PC-9 (cell line): ENCODE data around the gene DESI1. TPM values are rescaled to one million over a fixed set of nuclear protein-coding genes. Genes with fewer than 3 reads are reported as not detected.
"Not testable (repeated sequence)": the region's sequence is repeated elsewhere in the genome, so short reads cannot be mapped to it uniquely, and the experiment has no call there.

Experiments used
- BruUV-seq: library from RNA; stranded (reverse); fragments of 400-500 nt; replicated peaks from 2 replicates; lab custom pipeline; 2021; lab: Mats Ljungman, UMichigan
- CTCF ChIA-PET: fragments of 300-600 bp; sonication (Branson Sonifier 250); formaldehyde crosslinking; loops from one replicate; lab custom pipeline; 2022; ENCODE audit warnings: antibody characterized with exemption; lab: Charles Lee
- POLR2A ChIA-PET: fragments of 300-600 bp; sonication (Branson Sonifier 250); formaldehyde crosslinking; loops from one replicate; lab custom pipeline; 2022; ENCODE audit warnings: antibody characterized with exemption; ENCODE audit not compliant: unreplicated experiment; lab: Charles Lee
- DNase-seq, 2 experiments: peaks; one replicate each; pipeline versions ENCODE4 v3.0.0 to v3.0.0-alpha.2; 2015 to 2022; ENCODE audit warnings: mixed read lengths in 1 of 2
- H2AFZ ChIP-seq: fragments of 200-600 bp; sonication (generic); 2 replicates; pipeline ENCODE4 v1.8.1; 2017; ENCODE audit warnings: antibody characterized with exemption
- H3F3A ChIP-seq: fragments of 200-600 bp; sonication (generic); 2 replicates; pipeline ENCODE4 v1.8.1; 2017; ENCODE audit warnings: antibody characterized with exemption, mild to moderate bottlenecking, low read depth; ENCODE audit not compliant: insufficient read depth
- H3K27ac ChIP-seq: fragments of 200-600 bp; sonication (generic); 2 replicates; pipeline ENCODE4 v1.6.1; 2016; ENCODE audit warnings: mixed run types
- H3K27me3 ChIP-seq: fragments of 200-600 bp; sonication (generic); 2 replicates; pipeline ENCODE4 v1.6.1; 2016; ENCODE audit warnings: low read depth, mixed run types; ENCODE audit not compliant: insufficient read depth
- H3K36me3 ChIP-seq: fragments of 200-600 bp; sonication (generic); 2 replicates; pipeline ENCODE4 v1.6.1; 2016; ENCODE audit warnings: low read depth, mixed run types
- H3K4me1 ChIP-seq: fragments of 200-600 bp; sonication (generic); replicated peaks from 2 replicates; pipeline ENCODE4 v1.6.1; 2016; ENCODE audit warnings: mixed run types; ENCODE audit not compliant: insufficient read depth
- H3K4me2 ChIP-seq: fragments of 200-600 bp; sonication (generic); 2 replicates; pipeline ENCODE4 v1.6.1; 2017; ENCODE audit warnings: mixed run types
- H3K4me3 ChIP-seq: fragments of 200-600 bp; sonication (generic); 2 replicates; pipeline ENCODE4 v1.6.1; 2016; ENCODE audit warnings: mixed run types
- H3K79me2 ChIP-seq: fragments of 200-600 bp; sonication (generic); 2 replicates; pipeline ENCODE4 v1.6.1; 2017; ENCODE audit warnings: low read depth, mixed run types
- H3K9me2 ChIP-seq: fragments of 200-600 bp; sonication (generic); 2 replicates; pipeline ENCODE4 v1.8.1; 2017; ENCODE audit warnings: mild to moderate bottlenecking; ENCODE audit not compliant: insufficient read depth
- H3K9me3 ChIP-seq: fragments of 200-600 bp; sonication (generic); 2 replicates; pipeline ENCODE4 v1.8.1; 2016; ENCODE audit warnings: low read depth; ENCODE audit not compliant: insufficient read depth
- H4K20me1 ChIP-seq: fragments of 200-600 bp; sonication (generic); 2 replicates; pipeline ENCODE4 v1.8.1; 2017; ENCODE audit not compliant: insufficient read depth
- CTCF ChIP-seq: fragments of 200-600 bp; sonication (generic); conservative IDR thresholded peaks from 2 replicates; pipeline ENCODE4 v1.6.1; 2017; ENCODE audit warnings: mixed run types, antibody characterized with exemption, mild to moderate bottlenecking, moderate library complexity
- EZH2 ChIP-seq: fragments of 200-600 bp; sonication (generic); IDR thresholded peaks from 2 replicates; pipeline ENCODE4 v1.8.0; 2017; ENCODE audit warnings: antibody characterized with exemption, low read depth
- intact Hi-C: fragments of 100-400 bp; cut with micrococcal nuclease; formaldehyde crosslinking; loops from one replicate; pipeline ENCODE4 v1.10.0; 2022; ENCODE audit not compliant: unreplicated experiment
- total RNA-seq: library from RNA; stranded (reverse); gene quantifications from 2 replicates; pipeline ENCODE4 v1.2.3, GENCODE V29; 2021

The DESI1 gene
- total RNA-seq, 1 experiment from 2014 or later: 52.7 TPM

- intact Hi-C loops, H3K9me2 ChIP-seq, H3K27ac ChIP-seq, H2AFZ ChIP-seq, POLR2A ChIA-PET, H3K9me3 ChIP-seq, CTCF ChIA-PET, H3K4me2 ChIP-seq, H3K27me3 ChIP-seq, BruUV-seq, H3K4me1 ChIP-seq, H3K4me3 ChIP-seq, DNase-seq: not testable (repeated sequence)
- Histone ChIP-seq H3K79me2 (peaks cover 64% of the 10 kb centered on the region), H3F3A (peaks cover 45% of the 10 kb centered on the region; the same call in 1 of the 2 replicates), H4K20me1 (peaks cover 75% of the 10 kb centered on the region), H3K36me3 (peaks cover 60% of the 10 kb centered on the region)
Observed at GRCh38 chr22:41631615-41632014, 10.8 kb upstream of the DESI1 start.

GRCh38 chr22:41631115-41631514 is 10.3 kb upstream of the DESI1 start:
- peaks cover 73% of the 10 kb centered on the region for H4K20me1 ChIP-seq
- H3K27me3 ChIP-seq, CTCF ChIA-PET, H3K4me1 ChIP-seq, H3K9me2 ChIP-seq, H3K27ac ChIP-seq, BruUV-seq, H3K4me2 ChIP-seq, DNase-seq, H3K9me3 ChIP-seq, intact Hi-C loops, H2AFZ ChIP-seq, H3K4me3 ChIP-seq, POLR2A ChIA-PET: not testable (repeated sequence)
- H3F3A ChIP-seq: peaks cover 40% of the 10 kb centered on the region; the same call in 1 of the 2 replicates
- H3K79me2 ChIP-seq: peaks cover 68% of the 10 kb centered on the region
- peaks cover 58% of the 10 kb centered on the region for H3K36me3 ChIP-seq

GRCh38 chr22:41625577-41625976 is 4.7 kb upstream of the DESI1 start:
- peaks cover 58% of the 10 kb centered on the region for H4K20me1 ChIP-seq
- no peak overlapping the region for H3K4me3 ChIP-seq
- H3K79me2 ChIP-seq: peaks cover 81% of the 10 kb centered on the region
- peaks cover 8% of the 10 kb centered on the region for H3K4me1 ChIP-seq
- H3K27me3 ChIP-seq: no peaks in the 10 kb centered on the region
- H3K27ac ChIP-seq: no peak overlapping the region
- H3K9me2 ChIP-seq: no peaks in the 10 kb centered on the region
- DNase-seq: no peak
- TF ChIP-seq CTCF (no peak), EZH2 (no peak)
- intact Hi-C loops: no loop called here
- peaks cover 31% of the 10 kb centered on the region for H3F3A ChIP-seq
- no TSS peak for BruUV-seq
- H3K36me3 ChIP-seq: peaks cover 57% of the 10 kb centered on the region
- ChIA-PET POLR2A (interaction anchor here (0.6 kb wide), 1 partner anchor 23 kb away, joined by 29 read pairs; no protein-coding TSS in a partner anchor), CTCF (no interaction called here)
- no peak overlapping the region for H2AFZ ChIP-seq
- no peak overlapping the region for H3K4me2 ChIP-seq
- H3K9me3 ChIP-seq: no peaks in the 10 kb centered on the region

GRCh38 chr22:41621911-41622179 is 1.0 kb upstream of the DESI1 start:
- POLR2A ChIA-PET: interaction anchor here (0.6 to 1.6 kb wide), 5 partner anchors 18 to 164 kb away, joined by 3 to 37 read pairs (median 4); partner anchors contain the start of gene PMM1
- DNase-seq: no peak
- Histone ChIP-seq H4K20me1 (peaks cover 42% of the 10 kb centered on the region), H3K9me2 (no peaks in the 10 kb centered on the region), H3K9me3 (no peaks in the 10 kb centered on the region), H3F3A (peaks cover 35% of the 10 kb centered on the region), H3K27ac (peak overlapping the region; percentile 79), H3K4me1 (peaks cover 33% of the 10 kb centered on the region), H2AFZ (peak overlapping the region; percentile 93), H3K27me3 (no peaks in the 10 kb centered on the region), H3K79me2 (peaks cover 93% of the 10 kb centered on the region), H3K36me3 (peaks cover 29% of the 10 kb centered on the region), H3K4me3 (peak overlapping the region; percentile 90), H3K4me2 (peak overlapping the region; percentile 93)
- CTCF ChIA-PET: interaction anchor here (0.5 to 0.6 kb wide), 2 partner anchors 17 to 78 kb away, joined by 3 to 9 read pairs; partner anchors contain the start of gene POLR3H
- no TSS peak for BruUV-seq
- intact Hi-C loops: loop anchor here (1.0 to 2.0 kb wide), 3 partner anchors 33 to 671 kb away; partner anchors contain the start of genes PMM1, POLR3H and RBX1
- no peak for TF ChIP-seq EZH2
- TF ChIP-seq CTCF: no peak
